ENCODE data around the gene LRRK1. TPM values are rescaled to one million over a fixed set of nuclear protein-coding genes. Genes with fewer than 3 reads are reported as not detected.

Gene LRRK1
- total RNA-seq, 1 experiment from 2014 or later: 9.9 TPM

GRCh38 chr15:101037090-101037830 lies 118.1 kb downstream of the LRRK1 start:
- no peak for DNase-seq (ENCODE audit: low read depth)

GRCh38 chr15:101038327-101039003 lies 119.3 kb downstream of the LRRK1 start:
- no peak for DNase-seq (ENCODE audit: low read depth)

- DNase-seq (ENCODE audit: low read depth): no peak
Measured at GRCh38 chr15:101039461-101039860, 120.3 kb downstream of the LRRK1 start.

GRCh38 chr15:101042320-101042719 lies 123.2 kb downstream of the LRRK1 start:
- no peak for DNase-seq (ENCODE audit: low read depth)

- DNase-seq (ENCODE audit: low read depth): no peak
Measured at GRCh38 chr15:101043011-101043410, 123.9 kb downstream of the LRRK1 start.

- DNase-seq (ENCODE audit: low read depth): no peak
Measured at GRCh38 chr15:101043911-101044624, 124.9 kb downstream of the LRRK1 start.

GRCh38 chr15:101044625-101045235 lies 125.6 kb downstream of the LRRK1 start:
- no peak for DNase-seq (ENCODE audit: low read depth)

- no peak for DNase-seq (ENCODE audit: low read depth)
Measured at GRCh38 chr15:101045236-101045646, 126.1 kb downstream of the LRRK1 start.

GRCh38 chr15:101045835-101046691 lies 126.9 kb downstream of the LRRK1 start:
- DNase-seq (ENCODE audit: low read depth): no peak

- no peak for DNase-seq (ENCODE audit: low read depth)
Measured at GRCh38 chr15:101046826-101047225, 127.7 kb downstream of the LRRK1 start.

GRCh38 chr15:101047301-101047781 lies 128.2 kb downstream of the LRRK1 start:
- DNase-seq (ENCODE audit: low read depth): no peak

GRCh38 chr15:101048176-101048575 lies 129.0 kb downstream of the LRRK1 start:
- no peak for DNase-seq (ENCODE audit: low read depth)

- DNase-seq (ENCODE audit: low read depth): no peak
Measured at GRCh38 chr15:101048581-101049030, 129.4 kb downstream of the LRRK1 start.

- no peak for DNase-seq (ENCODE audit: low read depth)
Measured at GRCh38 chr15:101049282-101049681, 130.1 kb downstream of the LRRK1 start.

GRCh38 chr15:101049856-101050622 lies 130.9 kb downstream of the LRRK1 start:
- no peak for DNase-seq (ENCODE audit: low read depth)

GRCh38 chr15:101050623-101051290 lies 131.6 kb downstream of the LRRK1 start:
- DNase-seq (ENCODE audit: low read depth): no peak

GRCh38 chr15:101051291-101052030 lies 132.3 kb downstream of the LRRK1 start:
- DNase-seq (ENCODE audit: low read depth): no peak

GRCh38 chr15:101052031-101052620 lies 133.0 kb downstream of the LRRK1 start:
- DNase-seq (ENCODE audit: low read depth): no peak
